Fibroblast of the conjunctiva (primary cell): Measurements from ENCODE around the gene ARFGEF2.
"Not testable (repeated sequence)": the region's sequence is repeated elsewhere in the genome, so short reads cannot be mapped to it uniquely, and the experiment has no call there.

Experiments
- DNase-seq: peaks from one replicate; pipeline ENCODE4 v3.0.0-alpha.2; 2010; ENCODE audit warnings: low read depth

ARFGEF2 gene

GRCh38 chr20:48930035-48930434, 8.5 kb downstream of the ARFGEF2 start:
- no peak for DNase-seq

GRCh38 chr20:48930878-48931277, 9.4 kb downstream of the ARFGEF2 start:
- no peak for DNase-seq

GRCh38 chr20:48931527-48932374, 10.2 kb downstream of the ARFGEF2 start:
- DNase-seq: no peak

- no peak for DNase-seq
These were observed 10.9 kb downstream of the ARFGEF2 start for GRCh38 chr20:48932375-48932941.

GRCh38 chr20:48933017-48933766, 11.7 kb downstream of the ARFGEF2 start:
- DNase-seq: no peak

- DNase-seq: not testable (repeated sequence)
These were observed 12.9 kb downstream of the ARFGEF2 start for GRCh38 chr20:48934273-48934877.

DNA sequence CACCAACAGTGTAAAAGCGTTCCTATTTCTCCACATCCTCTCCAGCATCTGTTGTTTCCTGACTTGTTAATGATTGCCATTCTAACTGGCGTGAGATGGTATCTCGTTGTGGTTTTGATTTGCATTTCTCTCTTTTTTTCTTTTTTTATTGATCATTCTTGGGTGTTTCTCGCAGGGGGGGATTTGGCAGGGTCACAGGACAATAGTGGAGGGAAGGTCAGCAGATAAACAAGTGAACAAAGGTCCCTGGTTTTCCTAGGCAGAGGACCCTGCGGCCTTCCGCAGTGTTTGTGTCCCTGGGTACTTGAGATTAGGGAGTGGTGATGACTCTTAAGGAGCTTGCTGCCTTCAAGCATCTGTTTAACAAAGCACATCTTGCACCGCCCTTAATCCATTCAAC, 13.5 kb downstream of the ARFGEF2 start:
- not testable (repeated sequence) for DNase-seq

DNA sequence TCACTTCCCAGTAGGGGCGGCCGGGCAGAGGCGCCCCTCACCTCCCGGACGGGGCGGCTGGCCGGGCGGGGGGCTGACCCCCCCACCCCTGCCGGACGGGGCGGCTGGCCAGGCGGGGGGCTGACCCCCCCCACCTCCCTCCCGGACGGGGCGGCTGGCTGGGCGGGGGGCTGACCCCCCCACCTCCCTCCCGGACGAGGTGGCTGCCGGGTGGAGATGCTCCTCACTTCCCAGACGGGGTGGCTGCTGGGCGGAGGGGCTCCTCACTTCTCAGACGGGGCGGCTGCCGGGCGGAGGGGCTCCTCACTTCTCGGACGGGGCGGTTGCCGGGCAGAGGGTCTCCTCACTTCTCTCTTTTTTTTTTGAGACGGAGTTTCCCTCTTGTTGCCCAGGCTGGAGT, 14.7 kb downstream of the ARFGEF2 start:
- not testable (repeated sequence) for DNase-seq

DNA sequence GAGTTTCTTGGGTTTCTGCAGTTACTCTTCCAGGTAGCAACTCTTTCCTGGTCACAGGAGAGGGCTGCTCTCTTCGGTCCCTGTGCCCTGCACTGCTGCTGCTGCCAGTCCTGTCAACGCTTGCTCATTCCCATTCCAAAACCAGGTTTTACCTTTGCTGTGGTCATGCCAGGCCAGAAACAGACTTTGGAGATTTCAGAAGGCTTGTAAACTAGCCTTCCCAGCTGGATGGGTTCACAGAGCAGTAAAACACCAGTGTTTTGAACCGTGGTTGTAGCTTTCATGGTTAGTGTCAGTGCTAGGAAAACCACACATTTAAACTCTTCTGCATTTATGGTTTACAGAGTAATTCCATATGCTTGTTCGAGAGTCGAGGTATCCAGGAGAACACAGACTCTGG, 16.2 kb downstream of the ARFGEF2 start:
- DNase-seq: no peak

GRCh38 chr20:48938670-48939069, 17.2 kb downstream of the ARFGEF2 start:
- DNase-seq: no peak

GRCh38 chr20:48940170-48940569, 18.7 kb downstream of the ARFGEF2 start:
- DNase-seq: no peak

- DNase-seq: no peak
These were observed 20.0 kb downstream of the ARFGEF2 start for GRCh38 chr20:48941467-48941866.

- DNase-seq: no peak
These were observed 21.2 kb downstream of the ARFGEF2 start for GRCh38 chr20:48942730-48943129.

DNA sequence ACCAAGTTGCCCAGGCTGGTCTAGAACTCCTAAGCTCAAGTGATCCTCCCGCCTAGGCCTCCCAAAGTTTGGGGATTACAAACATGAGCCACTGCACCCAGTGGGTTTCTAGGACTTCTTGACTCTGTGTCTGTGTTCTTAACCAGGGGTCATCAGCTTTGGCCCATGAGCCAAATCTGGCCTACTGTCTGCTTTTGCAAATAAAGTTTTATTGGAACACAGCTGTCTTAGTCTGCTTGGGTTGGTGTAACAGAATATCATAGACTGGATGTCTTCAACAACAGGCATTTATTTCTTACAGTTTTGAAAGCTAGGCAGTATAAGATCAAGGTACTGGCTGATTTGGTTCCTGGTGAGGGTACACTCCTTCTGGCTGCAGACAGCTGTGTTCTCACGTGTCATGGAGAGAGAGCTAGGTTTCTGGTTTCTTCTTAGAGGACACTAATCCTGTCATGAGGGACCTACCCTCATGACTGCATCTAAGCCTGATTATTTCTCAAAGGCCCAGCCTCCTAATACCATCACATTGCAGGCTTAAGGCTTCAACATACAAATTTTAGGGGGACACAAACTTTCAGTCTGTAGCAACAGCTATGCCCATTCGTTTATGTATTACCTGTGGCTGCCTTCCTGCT, 23.3 kb downstream of the ARFGEF2 start:
- DNase-seq: no peak

DNA sequence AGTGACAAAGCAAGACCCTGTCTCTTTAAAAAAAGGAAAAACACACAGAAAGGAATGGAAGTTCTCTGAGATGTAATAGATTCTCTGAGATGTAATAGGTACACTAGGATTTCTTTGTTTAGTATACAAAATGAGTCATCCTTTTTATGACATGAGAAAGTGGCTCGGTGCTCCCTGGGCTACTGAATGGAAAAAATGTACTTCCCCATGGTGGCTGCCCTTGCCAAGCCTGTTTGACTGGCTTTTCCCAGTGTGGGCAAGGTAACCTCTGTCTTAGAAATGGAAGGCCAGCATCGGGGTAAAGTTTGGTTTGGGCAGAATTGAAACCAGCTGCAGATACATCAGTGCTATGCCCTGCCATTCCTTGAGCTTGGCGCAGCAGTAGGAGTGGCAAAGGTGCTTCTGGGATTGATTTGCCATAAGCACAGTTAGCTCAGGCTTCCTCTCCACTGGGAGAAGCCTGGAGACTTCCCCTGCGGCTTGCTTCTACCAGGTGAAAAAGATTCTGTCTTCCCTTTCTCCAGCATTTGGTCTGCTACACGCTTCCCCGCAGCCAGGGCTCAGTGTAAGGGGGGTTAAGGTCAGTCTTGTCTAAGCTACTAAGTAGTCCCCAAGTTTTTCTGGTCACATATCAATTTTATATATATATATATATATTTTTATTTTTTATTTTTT, 24.5 kb downstream of the ARFGEF2 start:
- no peak for DNase-seq

GRCh38 chr20:48948612-48949011, 27.1 kb downstream of the ARFGEF2 start:
- no peak for DNase-seq

GRCh38 chr20:48949304-48950170, 28.0 kb downstream of the ARFGEF2 start:
- no peak for DNase-seq

GRCh38 chr20:48951041-48951440, 29.5 kb downstream of the ARFGEF2 start:
- no peak for DNase-seq

GRCh38 chr20:48951646-48952045, 30.1 kb downstream of the ARFGEF2 start:
- no peak for DNase-seq

DNA sequence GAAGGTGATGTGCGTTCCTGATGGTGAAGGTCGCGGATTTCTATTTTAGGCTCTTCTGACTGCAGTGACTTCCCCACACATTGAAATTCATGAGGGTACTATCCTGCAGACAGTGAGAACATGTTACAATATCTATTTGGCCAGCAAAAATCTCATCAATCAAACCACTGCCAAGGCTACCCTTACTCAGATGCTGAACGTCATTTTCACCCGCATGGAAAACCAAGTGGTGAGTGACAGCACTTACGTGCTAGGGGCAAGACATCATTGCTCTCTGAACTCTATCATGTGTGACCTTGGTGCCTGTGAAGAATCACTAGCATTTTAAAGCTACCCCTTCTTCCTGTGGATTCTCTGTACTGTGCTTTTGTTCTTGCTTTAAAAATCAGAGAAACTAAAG, 31.1 kb downstream of the ARFGEF2 start:
- no peak for DNase-seq

DNA sequence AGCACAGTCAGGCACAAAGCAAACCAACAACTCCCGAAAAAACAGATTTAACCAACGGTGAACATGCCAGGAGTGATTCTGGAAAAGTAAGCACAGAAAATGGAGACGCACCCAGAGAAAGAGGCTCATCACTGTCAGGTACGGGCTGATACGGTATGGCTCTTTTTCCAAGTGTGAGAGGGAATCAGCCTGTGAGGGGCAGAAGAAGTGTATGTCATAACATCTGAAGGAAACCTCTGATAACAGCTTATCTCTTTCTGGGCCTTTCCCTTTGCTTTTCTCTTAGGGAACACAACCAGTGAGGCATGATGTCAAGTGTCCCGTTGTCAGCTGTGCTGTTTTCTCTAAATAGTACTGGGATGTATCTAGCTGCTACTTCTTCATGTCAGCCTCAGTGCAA, 32.1 kb downstream of the ARFGEF2 start:
- no peak for DNase-seq
